Measurements from ENCODE around the gene LPP.

The LPP gene

DNA sequence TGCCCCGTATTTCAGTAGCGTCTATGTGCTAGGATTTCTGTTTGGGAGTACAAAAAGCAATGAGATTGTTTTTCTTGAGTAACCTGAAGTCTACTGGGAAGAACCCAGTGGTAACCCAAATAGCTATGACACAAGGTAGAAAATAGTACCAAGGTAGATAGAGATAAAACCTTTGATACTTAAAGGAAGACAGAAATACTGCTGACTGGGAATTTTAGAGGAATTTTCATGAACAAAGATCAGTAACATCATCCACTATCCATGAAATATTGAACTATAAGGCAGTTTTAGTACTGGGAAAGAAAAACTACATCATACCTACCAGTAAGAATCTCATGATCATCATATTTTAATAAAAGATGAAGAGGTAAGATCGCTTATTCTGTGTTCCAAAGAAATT lies 489.8 kb downstream of the LPP start:
- Histone ChIP-seq H3K27ac (ENCODE audit: low read depth, low read length) (no peak overlapping the region), H3K9ac (ENCODE audit: low read depth, low read length) (no peak overlapping the region), H3K27me3 (ENCODE audit: control insufficient read depth, insufficient read depth, low read length) (no peaks in the 10 kb centered on the region), H3K36me3 (ENCODE audit: control insufficient read depth, insufficient read depth, low read length) (no peaks in the 10 kb centered on the region), H3K4me1 (ENCODE audit: control insufficient read depth, insufficient read depth, low read length) (no peaks in the 10 kb centered on the region), H3K4me3 (ENCODE audit: low read depth, low read length) (no peak overlapping the region), H3K9me3 (ENCODE audit: control insufficient read depth, insufficient read depth, low read length) (no peaks in the 10 kb centered on the region)

DNA sequence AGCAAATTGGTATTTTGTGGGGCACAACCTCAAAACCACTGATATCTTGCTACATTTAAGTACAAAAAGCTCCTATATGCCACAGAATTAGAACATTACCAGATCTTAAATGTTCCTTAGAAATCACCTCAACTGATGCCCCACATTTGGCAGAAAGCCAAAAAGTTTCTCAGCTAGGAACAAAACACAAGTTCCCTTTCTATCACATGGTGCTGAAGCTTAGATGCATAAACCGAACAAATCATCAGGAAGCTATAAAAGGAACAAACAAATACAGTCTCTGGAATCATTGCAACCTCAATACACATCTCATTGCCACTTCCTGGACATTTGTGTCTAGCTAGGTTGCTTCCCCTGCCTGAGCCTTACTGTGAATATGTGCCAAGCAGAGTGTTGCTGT lies 492.6 kb downstream of the LPP start:
- no peak overlapping the region for H3K4me3 ChIP-seq (ENCODE audit: low read depth, low read length)
- no peaks in the 10 kb centered on the region for H3K27me3 ChIP-seq (ENCODE audit: control insufficient read depth, insufficient read depth, low read length)
- no peak overlapping the region for H3K9ac ChIP-seq (ENCODE audit: low read depth, low read length)
- H3K9me3 ChIP-seq (ENCODE audit: control insufficient read depth, insufficient read depth, low read length), result no peaks in the 10 kb centered on the region
- H3K27ac ChIP-seq (ENCODE audit: low read depth, low read length), result no peak overlapping the region
- H3K4me1 ChIP-seq (ENCODE audit: control insufficient read depth, insufficient read depth, low read length), result no peaks in the 10 kb centered on the region
- no peaks in the 10 kb centered on the region for H3K36me3 ChIP-seq (ENCODE audit: control insufficient read depth, insufficient read depth, low read length)

DNA sequence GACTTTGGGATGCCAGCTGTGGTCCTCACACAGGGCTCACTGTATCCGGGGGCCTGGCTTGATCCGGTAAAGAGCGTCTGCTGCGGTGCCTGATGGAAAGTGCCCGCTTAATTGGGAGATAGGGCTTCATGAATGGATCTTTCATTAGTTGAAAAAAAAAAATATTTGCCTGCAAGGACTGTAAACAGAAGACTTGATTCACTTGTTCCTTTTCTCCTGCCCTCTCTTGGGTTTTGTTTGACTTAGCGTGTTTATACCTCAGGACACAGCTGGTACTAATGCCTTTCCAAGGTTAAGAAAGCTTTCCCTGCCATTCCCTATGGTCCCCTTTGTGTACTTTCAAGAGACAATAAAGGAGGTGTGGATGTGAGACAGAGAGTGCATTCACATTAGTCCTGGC lies 493.3 kb downstream of the LPP start:
- Histone ChIP-seq H3K9ac (ENCODE audit: low read depth, low read length) (no peak overlapping the region), H3K9me3 (ENCODE audit: control insufficient read depth, insufficient read depth, low read length) (no peaks in the 10 kb centered on the region), H3K27ac (ENCODE audit: low read depth, low read length) (no peak overlapping the region), H3K4me3 (ENCODE audit: low read depth, low read length) (no peak overlapping the region), H3K27me3 (ENCODE audit: control insufficient read depth, insufficient read depth, low read length) (no peaks in the 10 kb centered on the region), H3K36me3 (ENCODE audit: control insufficient read depth, insufficient read depth, low read length) (no peaks in the 10 kb centered on the region), H3K4me1 (ENCODE audit: control insufficient read depth, insufficient read depth, low read length) (no peaks in the 10 kb centered on the region)

DNA sequence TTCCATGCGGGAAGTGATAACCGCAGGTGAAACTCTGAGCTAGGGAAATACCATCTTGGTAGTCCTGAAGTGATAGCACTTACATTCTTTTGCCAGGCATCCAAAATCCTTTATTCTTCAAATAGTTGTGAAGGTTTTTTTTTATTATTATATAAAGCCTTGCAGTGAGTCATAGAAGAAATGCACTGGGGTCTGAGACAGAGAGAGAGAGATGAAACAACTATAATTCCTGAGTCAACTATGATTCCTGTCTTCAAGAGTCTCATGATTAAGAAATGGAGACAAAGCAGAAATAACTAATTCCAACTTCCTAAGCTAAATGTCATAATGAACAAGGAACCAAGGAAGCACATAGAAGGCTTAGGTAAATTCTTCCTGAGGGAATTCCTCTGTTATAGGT lies 495.6 kb downstream of the LPP start:
- Histone ChIP-seq H3K27ac (ENCODE audit: low read depth, low read length) (no peak overlapping the region), H3K27me3 (ENCODE audit: control insufficient read depth, insufficient read depth, low read length) (no peaks in the 10 kb centered on the region), H3K4me3 (ENCODE audit: low read depth, low read length) (no peak overlapping the region), H3K4me1 (ENCODE audit: control insufficient read depth, insufficient read depth, low read length) (no peaks in the 10 kb centered on the region), H3K9ac (ENCODE audit: low read depth, low read length) (no peak overlapping the region), H3K36me3 (ENCODE audit: control insufficient read depth, insufficient read depth, low read length) (no peaks in the 10 kb centered on the region), H3K9me3 (ENCODE audit: control insufficient read depth, insufficient read depth, low read length) (no peaks in the 10 kb centered on the region)

DNA sequence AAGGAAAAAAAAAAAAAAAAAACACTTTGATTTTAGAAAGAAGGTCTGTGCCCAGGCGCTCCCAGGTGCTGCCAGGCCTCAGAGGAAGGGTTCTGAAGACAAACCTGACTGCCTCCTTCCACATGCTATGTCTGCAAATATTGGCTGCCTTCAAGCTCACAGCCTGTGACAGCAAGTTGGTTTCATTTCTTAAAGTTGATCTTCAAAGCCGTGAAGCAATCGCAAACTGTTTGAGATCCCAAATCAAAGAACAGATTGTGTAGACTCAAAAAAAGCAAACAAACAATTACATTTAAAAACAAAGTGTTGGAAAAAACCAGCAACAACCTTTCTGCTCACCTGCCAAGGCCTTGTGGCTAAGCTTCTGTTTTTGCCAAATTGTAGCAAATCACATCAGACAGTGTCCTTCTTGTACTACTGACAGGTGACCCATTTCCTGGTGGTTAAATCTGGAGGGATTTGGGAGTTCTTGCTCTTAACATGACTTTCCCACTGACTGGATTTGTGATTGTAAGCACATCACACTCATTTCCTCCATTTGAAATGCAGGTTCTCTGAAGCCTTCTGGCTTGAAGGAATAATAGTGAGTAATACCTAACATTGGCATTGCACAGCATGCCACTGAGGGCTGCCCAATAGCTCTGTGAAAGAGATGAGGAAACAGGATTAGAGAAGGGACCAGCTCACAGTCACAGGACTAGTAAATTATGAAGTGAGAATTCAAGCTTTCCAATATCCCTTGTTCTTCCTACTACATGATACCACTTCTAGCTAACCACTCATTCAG lies 502.4 kb downstream of the LPP start:
- Histone ChIP-seq H3K27ac (ENCODE audit: low read depth, low read length) (no peak overlapping the region), H3K4me3 (ENCODE audit: low read depth, low read length) (no peak overlapping the region), H3K36me3 (ENCODE audit: control insufficient read depth, insufficient read depth, low read length) (no peaks in the 10 kb centered on the region), H3K9me3 (ENCODE audit: control insufficient read depth, insufficient read depth, low read length) (no peaks in the 10 kb centered on the region), H3K27me3 (ENCODE audit: control insufficient read depth, insufficient read depth, low read length) (no peaks in the 10 kb centered on the region), H3K4me1 (ENCODE audit: control insufficient read depth, insufficient read depth, low read length) (0 out of 2 replicates have a peak, but pooled peaks cover 3% of the 10 kb centered on the region), H3K9ac (ENCODE audit: low read depth, low read length) (no peak overlapping the region)

DNA sequence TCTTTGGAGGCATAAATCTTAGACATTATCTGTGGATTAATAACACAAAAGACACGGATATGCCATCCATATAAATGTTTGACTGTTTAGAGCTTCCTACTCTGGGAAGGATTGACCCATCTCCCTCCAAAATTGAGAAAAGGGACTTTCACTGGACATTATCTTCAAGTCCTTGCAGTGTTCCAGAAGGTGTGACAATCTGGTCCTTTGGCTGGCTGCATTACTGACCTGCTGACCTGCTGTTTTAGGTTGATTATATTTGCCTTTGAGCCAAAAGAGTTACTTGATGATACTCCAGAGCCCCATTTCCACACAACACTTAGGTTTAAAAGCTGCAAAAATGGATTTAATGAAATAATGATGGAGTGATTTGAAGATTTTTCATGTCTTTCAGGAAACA lies 504.6 kb downstream of the LPP start:
- Histone ChIP-seq H3K4me3 (ENCODE audit: low read depth, low read length) (no peak overlapping the region), H3K4me1 (ENCODE audit: control insufficient read depth, insufficient read depth, low read length) (0 out of 2 replicates have a peak, but pooled peaks cover 3% of the 10 kb centered on the region), H3K27me3 (ENCODE audit: control insufficient read depth, insufficient read depth, low read length) (no peaks in the 10 kb centered on the region), H3K9ac (ENCODE audit: low read depth, low read length) (no peak overlapping the region), H3K36me3 (ENCODE audit: control insufficient read depth, insufficient read depth, low read length) (no peaks in the 10 kb centered on the region), H3K9me3 (ENCODE audit: control insufficient read depth, insufficient read depth, low read length) (no peaks in the 10 kb centered on the region), H3K27ac (ENCODE audit: low read depth, low read length) (no peak overlapping the region)

DNA sequence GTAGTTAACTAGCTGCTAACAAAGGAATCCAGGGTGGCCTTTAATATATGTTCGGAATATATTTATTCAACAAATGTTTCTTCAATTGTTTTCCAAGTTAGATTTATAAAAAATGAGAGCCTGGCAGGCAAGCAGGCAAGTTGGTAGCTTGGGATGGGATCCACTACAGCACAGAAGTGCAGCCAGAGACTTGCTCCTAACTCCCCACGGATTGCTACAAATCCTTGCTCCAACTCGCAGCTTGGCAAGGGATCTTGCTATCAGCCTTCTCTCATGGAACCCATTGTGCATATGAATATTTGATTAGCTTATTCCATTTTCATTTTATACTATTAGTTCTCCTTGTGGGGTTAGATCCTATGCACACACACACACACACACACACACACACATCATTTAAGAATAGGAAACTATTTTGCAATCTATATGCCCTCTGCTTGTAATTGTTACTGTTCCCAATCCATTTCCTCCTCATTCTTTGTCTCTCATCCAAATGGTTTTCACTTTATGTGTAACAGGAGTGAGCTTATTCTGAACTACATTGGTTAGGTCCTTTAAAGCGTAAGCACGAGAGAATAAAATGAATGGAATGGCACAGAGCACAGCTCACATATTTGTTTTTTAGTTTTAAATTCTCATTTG lies 505.6 kb downstream of the LPP start:
- H3K4me1 ChIP-seq (ENCODE audit: control insufficient read depth, insufficient read depth, low read length), result 0 out of 2 replicates have a peak, but pooled peaks cover 3% of the 10 kb centered on the region

DNA sequence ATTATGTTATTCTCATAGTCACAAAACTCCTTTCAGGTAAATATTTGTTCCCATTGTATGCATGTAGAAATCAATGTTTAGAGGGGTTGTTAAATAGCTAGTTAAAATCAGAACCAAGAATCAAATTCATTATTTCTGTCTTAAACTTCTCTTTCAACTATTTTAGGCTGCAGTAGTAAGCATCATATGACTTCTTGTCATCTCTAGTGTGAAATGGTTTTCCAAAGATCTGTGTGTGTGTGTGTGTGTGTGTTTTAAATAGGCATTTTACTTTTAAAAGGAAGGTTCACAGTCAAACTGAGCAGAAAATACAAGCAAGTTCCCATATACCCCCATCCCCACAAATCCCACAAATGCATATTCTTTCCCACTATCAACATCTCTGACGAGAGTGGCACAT lies 506.5 kb downstream of the LPP start:
- Histone ChIP-seq H3K27ac (ENCODE audit: low read depth, low read length) (no peak overlapping the region), H3K9me3 (ENCODE audit: control insufficient read depth, insufficient read depth, low read length) (no peaks in the 10 kb centered on the region), H3K4me3 (ENCODE audit: low read depth, low read length) (no peak overlapping the region), H3K9ac (ENCODE audit: low read depth, low read length) (no peak overlapping the region), H3K36me3 (ENCODE audit: control insufficient read depth, insufficient read depth, low read length) (no peaks in the 10 kb centered on the region), H3K27me3 (ENCODE audit: control insufficient read depth, insufficient read depth, low read length) (no peaks in the 10 kb centered on the region), H3K4me1 (ENCODE audit: control insufficient read depth, insufficient read depth, low read length) (0 out of 2 replicates have a peak, but pooled peaks cover 3% of the 10 kb centered on the region)

More for the DNA sequence above, 505.6 kb downstream of the LPP start:
- Histone ChIP-seq H3K27ac (ENCODE audit: low read depth, low read length) (no peak overlapping the region), H3K9me3 (ENCODE audit: control insufficient read depth, insufficient read depth, low read length) (no peaks in the 10 kb centered on the region), H3K27me3 (ENCODE audit: control insufficient read depth, insufficient read depth, low read length) (no peaks in the 10 kb centered on the region), H3K4me3 (ENCODE audit: low read depth, low read length) (no peak overlapping the region), H3K36me3 (ENCODE audit: control insufficient read depth, insufficient read depth, low read length) (no peaks in the 10 kb centered on the region), H3K9ac (ENCODE audit: low read depth, low read length) (no peak overlapping the region)

DNA sequence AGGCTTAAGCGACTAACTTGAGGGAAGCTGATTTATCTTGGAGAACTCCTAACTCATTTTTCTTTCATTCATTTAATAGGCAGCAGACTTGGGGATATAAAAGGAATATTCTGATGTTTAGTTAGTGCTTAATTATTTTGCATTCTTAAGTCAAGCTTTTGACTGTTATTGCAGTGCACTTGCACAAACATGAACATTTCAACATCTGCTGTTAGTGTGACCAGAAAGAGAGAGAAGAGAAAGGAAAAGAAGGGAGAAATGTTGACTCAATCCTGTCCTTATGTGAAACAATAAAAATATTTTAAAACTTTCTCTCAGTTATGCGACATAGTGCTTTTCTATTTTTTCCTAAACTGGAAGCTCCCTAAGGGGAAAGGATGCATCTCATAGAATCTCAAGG lies 507.8 kb downstream of the LPP start:
- no peaks in the 10 kb centered on the region for H3K27me3 ChIP-seq (ENCODE audit: control insufficient read depth, insufficient read depth, low read length)
- H3K36me3 ChIP-seq (ENCODE audit: control insufficient read depth, insufficient read depth, low read length), result no peaks in the 10 kb centered on the region
- H3K9me3 ChIP-seq (ENCODE audit: control insufficient read depth, insufficient read depth, low read length), result no peaks in the 10 kb centered on the region
- H3K4me1 ChIP-seq (ENCODE audit: control insufficient read depth, insufficient read depth, low read length), result no peaks in the 10 kb centered on the region
- H3K27ac ChIP-seq (ENCODE audit: low read depth, low read length), result no peak overlapping the region
- no peak overlapping the region for H3K9ac ChIP-seq (ENCODE audit: low read depth, low read length)
- H3K4me3 ChIP-seq (ENCODE audit: low read depth, low read length), result no peak overlapping the region

DNA sequence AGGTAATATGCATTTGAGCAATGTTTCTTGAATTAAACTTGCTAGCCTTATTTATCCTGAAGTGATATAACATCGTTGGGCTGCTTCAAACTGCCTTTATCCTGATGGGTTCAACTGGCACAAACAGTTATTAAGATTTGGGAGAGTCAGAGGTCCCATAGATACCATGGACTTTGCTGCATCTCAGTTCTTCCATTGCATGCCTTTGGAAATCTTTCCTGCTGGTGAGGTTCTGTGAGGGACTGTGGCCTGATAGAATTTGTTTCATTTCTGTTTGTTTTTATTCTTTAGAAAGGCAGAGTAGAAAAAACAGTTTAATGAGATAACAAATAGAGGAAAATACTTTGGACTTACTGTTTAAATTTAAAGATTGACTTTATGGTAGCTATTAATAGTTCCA lies 508.3 kb downstream of the LPP start:
- Histone ChIP-seq H3K4me1 (ENCODE audit: control insufficient read depth, insufficient read depth, low read length) (no peaks in the 10 kb centered on the region), H3K9me3 (ENCODE audit: control insufficient read depth, insufficient read depth, low read length) (no peaks in the 10 kb centered on the region), H3K27me3 (ENCODE audit: control insufficient read depth, insufficient read depth, low read length) (no peaks in the 10 kb centered on the region), H3K36me3 (ENCODE audit: control insufficient read depth, insufficient read depth, low read length) (no peaks in the 10 kb centered on the region), H3K4me3 (ENCODE audit: low read depth, low read length) (no peak overlapping the region), H3K9ac (ENCODE audit: low read depth, low read length) (no peak overlapping the region), H3K27ac (ENCODE audit: low read depth, low read length) (no peak overlapping the region)

DNA sequence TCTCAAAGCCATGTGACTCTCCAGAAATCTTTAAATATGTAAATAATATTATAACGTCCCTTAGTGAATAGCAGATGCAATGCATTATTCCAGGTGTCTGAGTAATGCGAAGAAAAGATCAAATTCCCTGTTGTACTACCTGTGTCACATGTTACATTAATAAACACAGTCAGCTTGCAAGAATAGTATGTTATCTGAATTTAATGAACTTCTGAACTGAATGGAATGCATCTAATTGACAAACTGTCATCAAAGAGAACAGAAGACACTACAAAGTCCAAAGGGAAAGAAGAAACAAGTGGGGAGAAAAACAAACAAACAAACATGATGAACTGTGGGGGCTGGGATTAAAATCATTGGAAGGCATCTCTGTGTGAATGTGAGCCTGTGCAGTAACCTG lies 508.8 kb downstream of the LPP start:
- H3K9ac ChIP-seq (ENCODE audit: low read depth, low read length), result no peak overlapping the region
- no peaks in the 10 kb centered on the region for H3K36me3 ChIP-seq (ENCODE audit: control insufficient read depth, insufficient read depth, low read length)
- H3K4me1 ChIP-seq (ENCODE audit: control insufficient read depth, insufficient read depth, low read length), result no peaks in the 10 kb centered on the region
- no peak overlapping the region for H3K27ac ChIP-seq (ENCODE audit: low read depth, low read length)
- H3K4me3 ChIP-seq (ENCODE audit: low read depth, low read length), result no peak overlapping the region
- no peaks in the 10 kb centered on the region for H3K9me3 ChIP-seq (ENCODE audit: control insufficient read depth, insufficient read depth, low read length)
- no peaks in the 10 kb centered on the region for H3K27me3 ChIP-seq (ENCODE audit: control insufficient read depth, insufficient read depth, low read length)
